ENCODE results near the gene PEX13. TPM values are rescaled to one million over a fixed set of nuclear protein-coding genes. Genes with fewer than 3 reads are reported as not detected.
A peak's percentile ranks its signal among the peaks of the same experiment; 100 is the strongest.

The PEX13 gene
- total and polyA plus RNA-seq, 10 of the 15 experiments (the other 5 are each of a cell fraction or from before 2014, with no cell fraction given), result 2.6 to 27.6 (median 17.8) TPM

DNA sequence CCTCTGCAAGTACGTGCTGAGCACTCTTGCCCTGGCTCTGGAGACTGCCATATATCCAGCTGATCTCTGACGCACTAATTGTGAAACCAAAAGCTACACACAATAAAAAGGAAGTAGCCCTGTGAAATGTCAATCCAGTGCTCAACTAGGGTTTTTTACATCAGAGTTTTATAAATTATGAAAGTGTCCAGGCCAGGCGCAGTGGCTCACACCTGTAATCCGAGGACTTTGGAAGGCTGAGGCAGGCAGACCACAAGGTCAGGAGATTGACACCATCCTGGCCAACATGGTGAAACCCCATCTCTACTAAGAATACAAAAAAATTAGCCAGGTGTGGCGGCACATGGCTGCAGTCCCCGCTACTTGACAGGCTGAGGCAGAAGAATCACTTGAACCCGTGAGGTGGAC is 24.5 kb upstream of the PEX13 start (continued):
- TF ChIP-seq, protein P1, sequence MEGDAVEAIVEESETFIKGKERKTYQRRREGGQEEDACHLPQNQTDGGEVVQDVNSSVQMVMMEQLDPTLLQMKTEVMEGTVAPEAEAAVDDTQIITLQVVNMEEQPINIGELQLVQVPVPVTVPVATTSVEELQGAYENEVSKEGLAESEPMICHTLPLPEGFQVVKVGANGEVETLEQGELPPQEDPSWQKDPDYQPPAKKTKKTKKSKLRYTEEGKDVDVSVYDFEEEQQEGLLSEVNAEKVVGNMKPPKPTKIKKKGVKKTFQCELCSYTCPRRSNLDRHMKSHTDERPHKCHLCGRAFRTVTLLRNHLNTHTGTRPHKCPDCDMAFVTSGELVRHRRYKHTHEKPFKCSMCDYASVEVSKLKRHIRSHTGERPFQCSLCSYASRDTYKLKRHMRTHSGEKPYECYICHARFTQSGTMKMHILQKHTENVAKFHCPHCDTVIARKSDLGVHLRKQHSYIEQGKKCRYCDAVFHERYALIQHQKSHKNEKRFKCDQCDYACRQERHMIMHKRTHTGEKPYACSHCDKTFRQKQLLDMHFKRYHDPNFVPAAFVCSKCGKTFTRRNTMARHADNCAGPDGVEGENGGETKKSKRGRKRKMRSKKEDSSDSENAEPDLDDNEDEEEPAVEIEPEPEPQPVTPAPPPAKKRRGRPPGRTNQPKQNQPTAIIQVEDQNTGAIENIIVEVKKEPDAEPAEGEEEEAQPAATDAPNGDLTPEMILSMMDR (IDR thresholded peaks at IDR 0.05 in 2 of 3, conservative IDR thresholded peaks at IDR 0.05 in 1 of 3; ENCODE audit: control insufficient read depth in 2 of 3, extremely low read depth in 1 of 3, insufficient read depth in 1 of 3, low read depth in 3 of 3, low read length in 3 of 3), result no peak
- no peak for TF ChIP-seq FOXK2 (IDR thresholded peaks at IDR 0.05)
- TF ChIP-seq PBX3 (IDR thresholded peaks at IDR 0.05; ENCODE audit: insufficient replicate concordance, low read depth, low read length), result no peak
- no peak for TF ChIP-seq ZNF384 (IDR thresholded peaks at IDR 0.05; ENCODE audit: borderline replicate concordance, low read depth, low read length)
- TF ChIP-seq ZNF687 (IDR thresholded peaks at IDR 0.05), result 0 out of 2 replicates have a peak, but pooled peaks have one; percentile 9
- TF ChIP-seq NBN (IDR thresholded peaks at IDR 0.05), result peak; percentile 93
- TF ChIP-seq REST (IDR thresholded peaks at IDR 0.05; ENCODE audit: low read depth, low read length), result no peak
- peak; percentile 18; the same call in 1 of the 2 replicates for TF ChIP-seq MEF2A (IDR thresholded peaks at IDR 0.05; ENCODE audit: insufficient read depth, low read depth, low read length)
- no peak for TF ChIP-seq ZSCAN29 (IDR thresholded peaks at IDR 0.05)
- no peak for TF ChIP-seq NFYA (IDR thresholded peaks at IDR 0.05; ENCODE audit: borderline replicate concordance, low read depth, low read length)
- peak; percentile 85 for TF ChIP-seq ATF7 (IDR thresholded peaks at IDR 0.05; ENCODE audit: low read depth)
- no peak for TF ChIP-seq NFYB (IDR thresholded peaks at IDR 0.05; ENCODE audit: insufficient read depth, low read depth, low read length)
- TF ChIP-seq KAT2A (conservative IDR thresholded peaks at IDR 0.05; ENCODE audit: control insufficient read depth, low read depth, low read length), result no peak
- TF ChIP-seq NR2C1 (IDR thresholded peaks at IDR 0.05), result no peak
- TF ChIP-seq SMC3 (IDR thresholded peaks at IDR 0.05; ENCODE audit: borderline replicate concordance, low read length), result no peak

Measured in GM12878 (cell line).